Peyer's patch (tissue), 4 donors: ENCODE measurements around the gene DMGDH. TPM values are rescaled to one million over a fixed set of nuclear protein-coding genes. Genes with fewer than 3 reads are reported as not detected.

Source experiments
- DNase-seq, 3 donors: peaks; one replicate each; pipeline ENCODE4 v3.0.0-alpha.2; 2017 to 2019
- H3K27ac ChIP-seq, 4 donors: fragments of 200-600 bp; sonication (generic); one replicate each; pipeline ENCODE4 v1.5.1; 2016 to 2019
- H3K27me3 ChIP-seq, 2 donors: fragments of 200-600 bp; sonication (generic); one replicate each; pipeline ENCODE4 v1.5.1; 2019
- H3K36me3 ChIP-seq, 3 donors: fragments of 200-600 bp; sonication (generic); one replicate each; pipeline ENCODE4 v1.5.1; 2016 to 2019
- H3K4me1 ChIP-seq, 4 donors: fragments of 200-600 bp; sonication (generic); one replicate each; pipeline ENCODE4 v1.5.1; 2016 to 2019
- H3K4me3 ChIP-seq, 4 donors: fragments of 200-600 bp; sonication (generic); 1 replicate in 3 of 4; 2 replicates in 1 of 4; pipeline ENCODE4 v1.5.1; 2016 to 2019; ENCODE audit warnings: mild to moderate bottlenecking in 1 of 4
- H3K9me3 ChIP-seq, 4 donors: fragments of 200-600 bp; sonication (generic); one replicate each; pipeline ENCODE4 v1.5.1; 2016 to 2019; ENCODE audit warnings: mild to moderate bottlenecking in 1 of 4
- POLR2A ChIP-seq, 2 donors: fragments of 450-650 bp; IDR thresholded peaks; one replicate each; pipeline ENCODE4 v1.5.1; 2017; ENCODE audit warnings: antibody characterized with exemption in 2 of 2, mild to moderate bottlenecking in 2 of 2, moderate library complexity in 2 of 2
- total RNA-seq, 4 donors: library from RNA; depleted of rRNA; stranded (reverse); fragments of >200 nt; gene quantifications; one replicate each; pipeline ENCODE4 v1.1.0, GENCODE V29; 2016
- TF ChIP-seq, protein P1 (sequence below), 6 experiments: fragments of 450-650 bp in 4 of 6; fragments of 200-600 bp in 2 of 6; sonication (generic) in 1 of 6; IDR thresholded peaks; one replicate each; pipeline ENCODE4 v1.5.1; 2017 to 2019; ENCODE audit warnings: antibody characterized with exemption in 6 of 6, mild to moderate bottlenecking in 3 of 6, moderate library complexity in 1 of 6

DMGDH gene
- total RNA-seq, 4 donors from 2014 or later: 0.94 to 1.9 TPM; not detected in 2

DNA sequence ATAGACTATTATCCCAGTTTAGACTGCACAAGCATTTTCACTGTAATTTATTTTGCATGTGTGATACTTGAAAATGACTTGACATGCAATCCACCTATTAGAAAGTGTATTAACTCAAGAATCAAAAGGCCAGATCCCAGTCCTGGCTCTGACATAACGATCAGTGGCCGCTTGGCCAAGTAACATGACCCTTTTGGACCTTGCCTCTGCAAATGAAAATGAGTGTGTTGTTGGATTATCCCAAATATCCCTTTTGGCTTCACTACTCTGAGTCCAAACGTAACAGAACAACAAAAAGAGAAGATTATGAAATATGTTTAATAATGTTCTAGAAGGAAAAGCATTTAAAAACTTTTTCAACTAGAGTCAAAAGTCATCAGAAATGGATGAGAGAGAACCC is 19.0 kb downstream of the DMGDH start:
- no peak overlapping the region for H3K4me3 ChIP-seq
- H3K36me3 ChIP-seq: no peaks in the 10 kb centered on the region
- no peaks in the 10 kb centered on the region for H3K27me3 ChIP-seq
- TF ChIP-seq POLR2A (IDR thresholded peaks at IDR 0.05): no peak
- TF ChIP-seq, protein P1, sequence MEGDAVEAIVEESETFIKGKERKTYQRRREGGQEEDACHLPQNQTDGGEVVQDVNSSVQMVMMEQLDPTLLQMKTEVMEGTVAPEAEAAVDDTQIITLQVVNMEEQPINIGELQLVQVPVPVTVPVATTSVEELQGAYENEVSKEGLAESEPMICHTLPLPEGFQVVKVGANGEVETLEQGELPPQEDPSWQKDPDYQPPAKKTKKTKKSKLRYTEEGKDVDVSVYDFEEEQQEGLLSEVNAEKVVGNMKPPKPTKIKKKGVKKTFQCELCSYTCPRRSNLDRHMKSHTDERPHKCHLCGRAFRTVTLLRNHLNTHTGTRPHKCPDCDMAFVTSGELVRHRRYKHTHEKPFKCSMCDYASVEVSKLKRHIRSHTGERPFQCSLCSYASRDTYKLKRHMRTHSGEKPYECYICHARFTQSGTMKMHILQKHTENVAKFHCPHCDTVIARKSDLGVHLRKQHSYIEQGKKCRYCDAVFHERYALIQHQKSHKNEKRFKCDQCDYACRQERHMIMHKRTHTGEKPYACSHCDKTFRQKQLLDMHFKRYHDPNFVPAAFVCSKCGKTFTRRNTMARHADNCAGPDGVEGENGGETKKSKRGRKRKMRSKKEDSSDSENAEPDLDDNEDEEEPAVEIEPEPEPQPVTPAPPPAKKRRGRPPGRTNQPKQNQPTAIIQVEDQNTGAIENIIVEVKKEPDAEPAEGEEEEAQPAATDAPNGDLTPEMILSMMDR (IDR thresholded peaks at IDR 0.05): no peak
- H3K27ac ChIP-seq: no peak overlapping the region
- H3K4me1 ChIP-seq: no peaks in the 10 kb centered on the region
- DNase-seq: no peak
- H3K9me3 ChIP-seq: peaks cover 0 to 5% (median 0%) of the 10 kb centered on the region in 4 donors

DNA sequence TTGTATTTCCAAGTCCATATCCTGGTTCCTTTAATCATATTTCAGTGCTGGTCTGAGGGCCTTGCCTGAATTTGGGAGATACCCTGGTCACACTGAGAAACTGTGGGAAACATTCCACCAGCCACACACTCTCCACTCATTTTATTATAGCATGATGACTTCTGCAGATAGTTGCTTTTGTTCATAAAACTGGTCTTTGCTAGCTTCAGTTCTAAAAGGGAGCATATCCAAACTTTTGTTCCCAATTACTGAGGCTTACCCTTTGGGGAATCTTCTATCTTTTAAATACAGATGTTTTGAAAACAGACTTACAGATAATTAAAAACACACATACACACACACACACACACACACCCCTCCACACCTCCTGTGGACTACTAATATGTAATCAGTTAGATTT is 21.0 kb downstream of the DMGDH start:
- H3K4me3 ChIP-seq: no peak overlapping the region
- H3K36me3 ChIP-seq: no peaks in the 10 kb centered on the region
- H3K9me3 ChIP-seq: peaks cover 0 to 5% (median 0%) of the 10 kb centered on the region in 4 donors
- no peaks in the 10 kb centered on the region for H3K27me3 ChIP-seq
- no peaks in the 10 kb centered on the region for H3K4me1 ChIP-seq
- no peak for DNase-seq
- no peak overlapping the region for H3K27ac ChIP-seq
- TF ChIP-seq, protein P1 (IDR thresholded peaks at IDR 0.05): no peak
- no peak for TF ChIP-seq POLR2A (IDR thresholded peaks at IDR 0.05)

DNA sequence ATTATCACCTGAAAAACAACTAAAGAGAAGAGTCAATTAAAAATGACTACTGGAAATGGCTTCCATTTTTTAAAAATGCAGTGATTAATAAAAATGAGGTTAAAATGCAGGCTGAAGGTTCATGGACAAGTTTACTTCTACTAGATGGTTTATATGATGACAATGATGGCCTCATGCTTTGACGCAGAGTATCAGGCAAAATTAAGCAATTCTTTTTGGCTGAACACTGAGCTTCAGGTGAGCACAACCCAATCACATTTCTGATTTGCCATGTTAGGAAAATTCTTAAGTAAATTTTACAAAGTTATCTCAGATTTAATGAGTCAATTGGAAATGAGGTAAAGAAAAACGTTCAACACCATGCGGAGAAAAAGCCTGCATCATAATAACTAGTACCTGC is 22.3 kb downstream of the DMGDH start:
- H3K4me3 ChIP-seq: no peak overlapping the region
- H3K27ac ChIP-seq: no peak overlapping the region
- no peak for TF ChIP-seq POLR2A (IDR thresholded peaks at IDR 0.05)
- TF ChIP-seq, protein P1 (IDR thresholded peaks at IDR 0.05): no peak
- H3K36me3 ChIP-seq: no peaks in the 10 kb centered on the region
- no peaks in the 10 kb centered on the region for H3K4me1 ChIP-seq
- no peaks in the 10 kb centered on the region for H3K27me3 ChIP-seq
- peaks cover 0 to 4% (median 0%) of the 10 kb centered on the region in 4 donors for H3K9me3 ChIP-seq
- DNase-seq: no peak

DNA sequence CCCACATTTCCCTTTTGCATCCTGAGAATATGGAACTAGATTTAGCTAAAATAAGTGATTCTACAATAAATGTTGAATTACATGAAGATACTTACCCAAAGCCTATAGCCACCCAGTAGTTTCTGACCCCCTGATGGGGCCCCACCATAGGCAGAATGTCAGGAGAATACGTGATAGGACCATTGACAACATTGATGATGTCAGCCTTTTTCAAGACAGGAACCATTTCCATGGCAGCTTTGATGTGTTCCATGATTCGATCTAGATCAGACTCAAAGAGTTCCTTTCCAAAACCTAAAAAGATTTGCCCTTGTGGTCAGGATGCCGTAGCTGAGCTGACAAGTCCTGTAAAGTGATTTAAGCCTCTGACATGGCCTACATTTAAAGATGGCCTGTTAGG is 27.3 kb downstream of the DMGDH start:
- Histone ChIP-seq H3K36me3 (no peaks in the 10 kb centered on the region), H3K27me3 (no peaks in the 10 kb centered on the region), H3K4me1 (no peaks in the 10 kb centered on the region), H3K9me3 (no peaks in the 10 kb centered on the region), H3K4me3 (no peak overlapping the region), H3K27ac (no peak overlapping the region)
- TF ChIP-seq POLR2A (IDR thresholded peaks at IDR 0.05): no peak
- TF ChIP-seq, protein P1 (IDR thresholded peaks at IDR 0.05): no peak
- no peak for DNase-seq

DNA sequence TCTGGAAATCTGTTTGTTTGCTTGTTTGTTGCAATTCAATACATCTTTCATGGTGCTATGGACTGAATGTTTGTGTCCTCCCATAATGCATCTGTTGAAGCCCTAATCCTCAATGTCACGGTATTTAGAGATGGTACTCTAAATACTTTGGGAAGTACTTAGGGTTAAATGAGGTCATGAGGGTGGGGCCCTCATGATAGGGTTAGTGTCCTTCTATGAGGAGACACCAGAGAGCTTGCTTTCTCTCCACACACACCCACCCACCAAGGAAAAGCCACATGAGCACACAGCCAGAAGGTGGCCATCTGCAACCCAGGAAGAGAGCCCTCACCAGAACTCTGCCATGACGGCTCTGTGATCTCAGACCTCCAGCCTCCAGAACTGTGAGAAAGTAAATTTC is 32.7 kb downstream of the DMGDH start:
- peaks cover 0 to 4% (median 0%) of the 10 kb centered on the region in 4 donors for H3K9me3 ChIP-seq
- no peak overlapping the region for H3K4me3 ChIP-seq
- no peaks in the 10 kb centered on the region for H3K36me3 ChIP-seq
- H3K4me1 ChIP-seq: no peaks in the 10 kb centered on the region
- H3K27me3 ChIP-seq: no peaks in the 10 kb centered on the region
- no peak for DNase-seq
- TF ChIP-seq, protein P1 (IDR thresholded peaks at IDR 0.05): no peak
- no peak for TF ChIP-seq POLR2A (IDR thresholded peaks at IDR 0.05)
- no peak overlapping the region for H3K27ac ChIP-seq

DNA sequence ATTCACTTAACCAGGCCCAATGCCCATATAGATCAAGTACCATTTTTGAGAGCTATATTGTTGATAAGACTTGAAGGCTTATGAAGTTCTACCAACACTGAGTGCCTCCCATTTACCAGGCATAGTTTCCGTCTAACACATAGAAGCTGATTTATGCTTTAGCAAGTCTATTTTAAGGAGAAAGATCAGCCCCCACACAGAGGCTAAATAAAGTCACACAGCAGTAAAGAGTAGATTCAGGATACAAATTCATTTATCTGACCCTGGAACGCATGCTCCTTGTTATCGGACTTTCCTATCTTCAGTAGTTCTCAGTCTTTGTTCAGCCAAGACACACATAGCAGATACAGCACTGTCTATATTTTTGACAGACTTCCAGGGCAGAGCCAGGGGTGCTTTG is 34.2 kb downstream of the DMGDH start:
- no peaks in the 10 kb centered on the region for H3K36me3 ChIP-seq
- H3K9me3 ChIP-seq: peaks cover 0 to 4% (median 0%) of the 10 kb centered on the region in 4 donors
- no peak for TF ChIP-seq POLR2A (IDR thresholded peaks at IDR 0.05)
- TF ChIP-seq, protein P1 (IDR thresholded peaks at IDR 0.05): no peak
- H3K4me1 ChIP-seq: no peaks in the 10 kb centered on the region
- no peak for DNase-seq
- no peak overlapping the region for H3K4me3 ChIP-seq
- no peaks in the 10 kb centered on the region for H3K27me3 ChIP-seq
- no peak overlapping the region for H3K27ac ChIP-seq
